NCI-H146 treated with DMSO at 0.1 percent for 48 hours (cell line): ENCODE data around the gene SRA1.

Experiments used
- DNase-seq: peaks from one replicate; lab custom pipeline; 2025; ENCODE audit not compliant: unreplicated experiment; lab: John Stamatoyannopoulos, UW

Gene SRA1

GRCh38 chr5:140571105-140571504 is 13.8 kb upstream of the SRA1 start:
- no peak for DNase-seq

GRCh38 chr5:140570488-140570887 is 13.2 kb upstream of the SRA1 start:
- no peak for DNase-seq

GRCh38 chr5:140570058-140570457 is 12.8 kb upstream of the SRA1 start:
- DNase-seq, result no peak

- no peak for DNase-seq
Measured at GRCh38 chr5:140569197-140569596, 11.9 kb upstream of the SRA1 start.

- DNase-seq, result no peak
Measured at GRCh38 chr5:140568443-140569063, 11.3 kb upstream of the SRA1 start.

- no peak for DNase-seq
Measured at GRCh38 chr5:140567871-140568270, 10.6 kb upstream of the SRA1 start.

- no peak for DNase-seq
Measured at GRCh38 chr5:140567136-140567818, 10.0 kb upstream of the SRA1 start.

- DNase-seq, result no peak
Measured at GRCh38 chr5:140566665-140567064, 9.4 kb upstream of the SRA1 start.

- DNase-seq, result no peak
Measured at GRCh38 chr5:140565780-140566095, 8.5 kb upstream of the SRA1 start.

GRCh38 chr5:140565024-140565779 is 7.9 kb upstream of the SRA1 start:
- DNase-seq, result no peak

- peak; percentile 84 for DNase-seq
Measured at GRCh38 chr5:140564196-140565023, 7.1 kb upstream of the SRA1 start, which contains the start of the genes APBB3 and SLC35A4. TSS of gene APBB3 (minus strand) at chr5:140564598. CDS start at chr5:140564245, 353 bp downstream. TSS of gene SLC35A4 (plus strand) at chr5:140564828. CDS start at chr5:140567170, 2,342 bp downstream.

- DNase-seq, result no peak
Measured at GRCh38 chr5:140563596-140563995, 6.3 kb upstream of the SRA1 start.

GRCh38 chr5:140561753-140562523 is 4.7 kb upstream of the SRA1 start:
- no peak for DNase-seq

- DNase-seq, result no peak
Measured at GRCh38 chr5:140560227-140560626, 3.0 kb upstream of the SRA1 start.

GRCh38 chr5:140558542-140558941 is 1.3 kb upstream of the SRA1 start:
- no peak for DNase-seq

GRCh38 chr5:140557965-140558364 is 692 bp upstream of the SRA1 start:
- DNase-seq, result no peak

GRCh38 chr5:140556438-140556837 is 835 bp downstream of the SRA1 start:
- DNase-seq, result no peak

GRCh38 chr5:140555747-140556312 is 1.4 kb downstream of the SRA1 start:
- DNase-seq, result no peak

GRCh38 chr5:140554454-140554853 is 2.8 kb downstream of the SRA1 start:
- DNase-seq, result no peak

GRCh38 chr5:140553657-140554056 is 3.6 kb downstream of the SRA1 start:
- no peak for DNase-seq
